OCI-LY1 (cell line): ENCODE measurements around the gene CSPG5.

Experiments
- H2AFZ ChIP-seq: fragments of 200-600 bp; sonication (generic), shearing (Covaris generic); 2 replicates; pipeline ENCODE4 v1.6.0; 2014; ENCODE audit warnings: antibody characterized with exemption, mild to moderate bottlenecking, low read length
- H3F3A ChIP-seq: fragments of 200-600 bp; sonication (generic), shearing (Covaris generic); 2 replicates; pipeline ENCODE4 v1.6.0; 2014; ENCODE audit warnings: mild to moderate bottlenecking, antibody characterized with exemption, low read length, moderate library complexity; ENCODE audit not compliant: insufficient read depth
- H3K27ac ChIP-seq: fragments of 200-600 bp; sonication (generic); 2 replicates; pipeline ENCODE4 v1.5.1; 2014; ENCODE audit warnings: low read length, mixed run types, mild to moderate bottlenecking, low read depth; ENCODE audit not compliant: poor library complexity, severe bottlenecking
- H3K27me3 ChIP-seq: fragments of 200-600 bp; sonication (generic); 2 replicates; pipeline ENCODE4 v1.6.0; 2014; ENCODE audit warnings: antibody characterized with exemption, mild to moderate bottlenecking, low read length, moderate library complexity; ENCODE audit not compliant: insufficient read depth
- H3K36me3 ChIP-seq: fragments of 200-600 bp; sonication (generic); 2 replicates; pipeline ENCODE4 v1.6.1; 2014; ENCODE audit warnings: mild to moderate bottlenecking, antibody characterized with exemption, low read length, moderate library complexity, mixed read lengths; ENCODE audit not compliant: insufficient read depth
- H3K4me1 ChIP-seq: fragments of 200-600 bp; sonication (generic); 2 replicates; pipeline ENCODE4 v1.5.1; 2014; ENCODE audit warnings: mild to moderate bottlenecking, low read length, moderate library complexity; ENCODE audit not compliant: insufficient read depth, severe bottlenecking
- H3K4me2 ChIP-seq: fragments of 200-600 bp; sonication (generic), shearing (Covaris generic); 2 replicates; pipeline ENCODE4 v1.6.1; 2014; ENCODE audit warnings: low read length
- H3K4me3 ChIP-seq: fragments of 200-600 bp; sonication (generic); 2 replicates; pipeline ENCODE4 v1.5.1; 2014; ENCODE audit warnings: low read length, low read depth, mild to moderate bottlenecking, mixed read lengths; ENCODE audit not compliant: poor library complexity, severe bottlenecking
- H3K79me2 ChIP-seq: fragments of 200-600 bp; shearing (Covaris generic); 2 replicates; pipeline ENCODE4 v1.6.1; 2016; ENCODE audit warnings: mixed run types, low read length, mixed read lengths; ENCODE audit not compliant: insufficient read depth
- H3K9ac ChIP-seq: fragments of 200-600 bp; sonication (generic), shearing (Covaris generic); 2 replicates; pipeline ENCODE4 v1.6.1; 2014; ENCODE audit warnings: mild to moderate bottlenecking, low read length, mixed read lengths
- H3K9me2 ChIP-seq: fragments of 200-600 bp; sonication (generic), shearing (Covaris generic); 2 replicates; pipeline ENCODE4 v1.6.1; 2014; ENCODE audit warnings: low read depth, mild to moderate bottlenecking, low read length, mixed read lengths
- H3K9me3 ChIP-seq: fragments of 200-600 bp; shearing (Covaris generic); 2 replicates; pipeline ENCODE4 v1.6.1; 2014; ENCODE audit warnings: low read length, mixed read lengths
- H4K20me1 ChIP-seq: fragments of 200-600 bp; sonication (generic), shearing (Covaris generic); 2 replicates; pipeline ENCODE4 v1.6.0; 2016; ENCODE audit warnings: mild to moderate bottlenecking, low read length; ENCODE audit not compliant: insufficient read depth
- CTCF ChIP-seq: fragments of 200-600 bp; sonication (generic), shearing (Covaris generic); IDR thresholded peaks from 2 replicates; pipeline ENCODE4 v1.5.1; 2017; ENCODE audit warnings: mild to moderate bottlenecking, antibody characterized with exemption, low read length, moderate library complexity, mixed read lengths
- EZH2 ChIP-seq: fragments of 200-600 bp; sonication (generic), shearing (Covaris generic); IDR thresholded peaks from 2 replicates; pipeline ENCODE4 v1.8.0; 2017; ENCODE audit warnings: borderline replicate concordance, mixed run types, mild to moderate bottlenecking, antibody characterized with exemption, low read length, moderate library complexity, mixed read lengths

CSPG5 gene

GRCh38 chr3:47604145-47604544 lies 25.5 kb upstream of the CSPG5 start:
- no peak overlapping the region for H3K9ac ChIP-seq
- H3F3A ChIP-seq: no peaks in the 10 kb centered on the region
- H3K4me1 ChIP-seq: no peaks in the 10 kb centered on the region
- no peak overlapping the region for H2AFZ ChIP-seq
- no peaks in the 10 kb centered on the region for H3K27me3 ChIP-seq
- H3K79me2 ChIP-seq: no peaks in the 10 kb centered on the region
- no peak overlapping the region for H3K4me3 ChIP-seq
- no peaks in the 10 kb centered on the region for H4K20me1 ChIP-seq
- H3K9me2 ChIP-seq: no peaks in the 10 kb centered on the region
- no peak overlapping the region for H3K27ac ChIP-seq
- no peaks in the 10 kb centered on the region for H3K9me3 ChIP-seq
- no peak for TF ChIP-seq EZH2
- no peak for TF ChIP-seq CTCF
- no peak overlapping the region for H3K4me2 ChIP-seq
- H3K36me3 ChIP-seq: peaks cover 83% of the 10 kb centered on the region

GRCh38 chr3:47603332-47603731 lies 24.7 kb upstream of the CSPG5 start:
- H3K9ac ChIP-seq: no peak overlapping the region
- no peaks in the 10 kb centered on the region for H3K4me1 ChIP-seq
- H4K20me1 ChIP-seq: no peaks in the 10 kb centered on the region
- no peaks in the 10 kb centered on the region for H3K9me2 ChIP-seq
- H3K27me3 ChIP-seq: no peaks in the 10 kb centered on the region
- TF ChIP-seq CTCF: no peak
- no peak for TF ChIP-seq EZH2
- no peak overlapping the region for H2AFZ ChIP-seq
- no peaks in the 10 kb centered on the region for H3K79me2 ChIP-seq
- no peaks in the 10 kb centered on the region for H3F3A ChIP-seq
- H3K9me3 ChIP-seq: no peaks in the 10 kb centered on the region
- H3K4me3 ChIP-seq: no peak overlapping the region
- H3K4me2 ChIP-seq: no peak overlapping the region
- peaks cover 76% of the 10 kb centered on the region for H3K36me3 ChIP-seq
- no peak overlapping the region for H3K27ac ChIP-seq

GRCh38 chr3:47601281-47601680 lies 22.6 kb upstream of the CSPG5 start:
- Histone ChIP-seq H3F3A (no peaks in the 10 kb centered on the region), H3K4me2 (no peak overlapping the region), H3K9me3 (no peaks in the 10 kb centered on the region), H3K9me2 (no peaks in the 10 kb centered on the region), H3K27ac (no peak overlapping the region), H2AFZ (no peak overlapping the region), H3K27me3 (no peaks in the 10 kb centered on the region), H3K79me2 (no peaks in the 10 kb centered on the region), H3K36me3 (peaks cover 65% of the 10 kb centered on the region), H3K4me1 (no peaks in the 10 kb centered on the region), H3K9ac (no peak overlapping the region), H4K20me1 (no peaks in the 10 kb centered on the region), H3K4me3 (no peak overlapping the region)
- no peak for TF ChIP-seq EZH2
- no peak for TF ChIP-seq CTCF
